K562 (cell line): Measurements from ENCODE around the gene ASS1. TPM values are rescaled to one million over a fixed set of nuclear protein-coding genes. Genes with fewer than 3 reads are reported as not detected.

ENCODE experiments used
- ATF1 ChIP-seq, 2 experiments: fragments of 450-650 bp in 1 of 2; IDR thresholded peaks; 2 replicates each; pipeline ENCODE4 v1.6.1; 2016; ENCODE audit warnings: missing compliant biosample characterization in 1 of 2, missing genetic modification characterization in 1 of 2
- BHLHE40 ChIP-seq: IDR thresholded peaks from 2 replicates; pipeline ENCODE4 v1.6.1; 2011; ENCODE audit warnings: low read length, improper control_type of control experiment
- BRF1 ChIP-seq: IDR thresholded peaks from 3 replicates; pipeline ENCODE4 v1.6.1; 2011; ENCODE audit warnings: borderline replicate concordance, mild to moderate bottlenecking; ENCODE audit not compliant: insufficient read length; ENCODE audit errors: extremely low read depth
- CBFA2T3 ChIP-seq: fragments of 450-650 bp; IDR thresholded peaks from 2 replicates; pipeline ENCODE4 v1.6.1; 2017
- CREB1 ChIP-seq, 2 experiments: sonication (generic) in 1 of 2; formaldehyde crosslinking in 1 of 2; IDR thresholded peaks; 2 replicates each; pipeline versions ENCODE4 v1.6.1 to v1.8.0; 2012 to 2022; ENCODE audit warnings: inconsistent platforms in 1 of 2, mild to moderate bottlenecking in 1 of 2, missing genetic modification reagents in 1 of 2, moderate library complexity in 1 of 2
- CREM ChIP-seq: IDR thresholded peaks from 2 replicates; pipeline ENCODE4 v1.6.1; 2014; ENCODE audit warnings: antibody characterized with exemption, low read depth
- CXXC5 ChIP-seq: fragments of 250-450 bp; sonication (Bioruptor Pico); IDR thresholded peaks from 2 replicates; pipeline ENCODE4 v1.8.0; 2022; ENCODE audit warnings: inconsistent platforms, mild to moderate bottlenecking, moderate library complexity
- FOSL1 ChIP-seq: fragments of 200-800 bp; sonication (Bioruptor generic); conservative IDR thresholded peaks from 2 replicates; pipeline ENCODE4 v1.6.1; 2016; ENCODE audit warnings: missing genetic modification characterization, missing compliant biosample characterization
- GATAD2A ChIP-seq: fragments of 450-650 bp; IDR thresholded peaks from 2 replicates; pipeline ENCODE4 v1.6.1; 2017
- HNRNPLL ChIP-seq: fragments of 200-400 bp; formaldehyde crosslinking; IDR thresholded peaks from 2 replicates; pipeline ENCODE4 v1.6.1; 2017; ENCODE audit warnings: low read length, low read depth, mild to moderate bottlenecking; ENCODE audit not compliant: poor library complexity, severe bottlenecking
- MYNN ChIP-seq, 2 experiments: sonication (generic); formaldehyde crosslinking in 1 of 2; IDR thresholded peaks; 2 replicates each; pipeline versions ENCODE4 v1.5.0 to v1.6.1; 2016 to 2020; ENCODE audit warnings: antibody characterized with exemption in 1 of 2, missing genetic modification reagents in 1 of 2
- PHF20 ChIP-seq: fragments of 450-650 bp; IDR thresholded peaks from 2 replicates; pipeline ENCODE4 v1.6.1; 2018; ENCODE audit not compliant: partially characterized antibody
- PML ChIP-seq: IDR thresholded peaks from 2 replicates; pipeline ENCODE4 v1.6.1; 2012; ENCODE audit warnings: low read length, inconsistent platforms
- RAD21 ChIP-seq, 2 experiments: fragments of 250-450 bp in 1 of 2; fragments of 450-650 bp in 1 of 2; sonication (Bioruptor Pico) in 1 of 2; formaldehyde crosslinking in 1 of 2; IDR thresholded peaks in 1 of 2; conservative IDR thresholded peaks in 1 of 2; 2 replicates each; pipeline versions ENCODE4 v1.4.0 to v1.8.0; 2020 to 2022; ENCODE audit warnings: mild to moderate bottlenecking in 2 of 2, moderate library complexity in 1 of 2
- RCOR1 ChIP-seq, 2 experiments: IDR thresholded peaks; 2 replicates each; pipeline ENCODE4 v1.6.1; 2012; ENCODE audit warnings: low read depth in 2 of 2, low read length in 2 of 2, borderline replicate concordance in 1 of 2, improper control_type of control experiment in 1 of 2
- SP1 ChIP-seq: sonication (generic); formaldehyde crosslinking; IDR thresholded peaks from 2 replicates; pipeline ENCODE4 v1.8.1; 2022; ENCODE audit warnings: mild to moderate bottlenecking, missing genetic modification reagents
- TAL1 ChIP-seq: fragments of 450-650 bp; IDR thresholded peaks from 2 replicates; pipeline ENCODE4 v1.6.1; 2016; ENCODE audit warnings: mild to moderate bottlenecking
- TBP ChIP-seq: optimal IDR thresholded peaks from 2 replicates; pipeline ENCODE3; 2011; ENCODE audit warnings: low read depth, low read length, improper control_type of control experiment
- TCF7L2 ChIP-seq: fragments of 150-350 bp; IDR thresholded peaks from 2 replicates; pipeline ENCODE4 v1.6.1; 2016; ENCODE audit warnings: low read depth, mild to moderate bottlenecking, low read length, moderate library complexity
- TEAD1 ChIP-seq, 2 experiments: fragments of 450-650 bp in 1 of 2; sonication (generic) in 1 of 2; formaldehyde crosslinking; IDR thresholded peaks; 2 replicates each; pipeline versions ENCODE4 v1.4.0 to v1.8.0; 2020 to 2022; ENCODE audit warnings: mild to moderate bottlenecking in 2 of 2, missing genetic modification reagents in 1 of 2
- THAP12 ChIP-seq: fragments of 250-450 bp; sonication (Bioruptor Pico); IDR thresholded peaks from 2 replicates; pipeline ENCODE4 v1.9.0; 2021; ENCODE audit warnings: mild to moderate bottlenecking, inconsistent platforms
- TRIM24 ChIP-seq, 2 experiments: fragments of 450-650 bp; IDR thresholded peaks; 2 replicates each; pipeline ENCODE4 v1.6.1; 2016
- ZFX ChIP-seq: sonication (generic); formaldehyde crosslinking; IDR thresholded peaks from 2 replicates; pipeline ENCODE4 v1.8.0; 2022; ENCODE audit warnings: mild to moderate bottlenecking, missing genetic modification reagents, moderate library complexity
- polyA plus RNA-seq, 8 experiments: library from polyadenylated mRNA; depleted of rRNA in 4 of 8; stranded (reverse) in 5 of 8; unstranded in 3 of 8; fragments of >200 nt; fragmentation: Nextera tagmentation in 2 of 8; fragmentation: Illumina TruSeq in 1 of 8; extraction: Ambion mirVana in 2 of 8; extraction: Trizol in 1 of 8; gene quantifications; 2 replicates each; pipeline versions ENCODE4 v1.2.1 to v1.2.3, GENCODE V29; 2011 to 2014; ENCODE audit warnings: inconsistent platforms in 1 of 8, missing spikeins in 1 of 8
- total RNA-seq, 7 experiments: library from RNA; depleted of rRNA in 6 of 7; stranded (reverse); fragments of >200 nt in 6 of 7; fragmentation: Illumina TruSeq in 2 of 7; extraction: Trizol in 2 of 7; gene quantifications; 2 replicates each; pipeline versions ENCODE4 v1.2.1 to v1.2.3, GENCODE V29; 2011 to 2021; ENCODE audit warnings: low replicate concordance in 1 of 7
- TF ChIP-seq, protein P1 (sequence below): fragments of 450-650 bp; formaldehyde crosslinking; IDR thresholded peaks from 2 replicates; pipeline ENCODE4 v1.4.0; 2022; ENCODE audit warnings: mild to moderate bottlenecking, moderate library complexity

Gene ASS1
- total and polyA plus RNA-seq, 9 of the 15 experiments (the other 6 are each of a cell fraction or from before 2014, with no cell fraction given) = 1.5 to 5.7 (median 3.7) TPM

DNA sequence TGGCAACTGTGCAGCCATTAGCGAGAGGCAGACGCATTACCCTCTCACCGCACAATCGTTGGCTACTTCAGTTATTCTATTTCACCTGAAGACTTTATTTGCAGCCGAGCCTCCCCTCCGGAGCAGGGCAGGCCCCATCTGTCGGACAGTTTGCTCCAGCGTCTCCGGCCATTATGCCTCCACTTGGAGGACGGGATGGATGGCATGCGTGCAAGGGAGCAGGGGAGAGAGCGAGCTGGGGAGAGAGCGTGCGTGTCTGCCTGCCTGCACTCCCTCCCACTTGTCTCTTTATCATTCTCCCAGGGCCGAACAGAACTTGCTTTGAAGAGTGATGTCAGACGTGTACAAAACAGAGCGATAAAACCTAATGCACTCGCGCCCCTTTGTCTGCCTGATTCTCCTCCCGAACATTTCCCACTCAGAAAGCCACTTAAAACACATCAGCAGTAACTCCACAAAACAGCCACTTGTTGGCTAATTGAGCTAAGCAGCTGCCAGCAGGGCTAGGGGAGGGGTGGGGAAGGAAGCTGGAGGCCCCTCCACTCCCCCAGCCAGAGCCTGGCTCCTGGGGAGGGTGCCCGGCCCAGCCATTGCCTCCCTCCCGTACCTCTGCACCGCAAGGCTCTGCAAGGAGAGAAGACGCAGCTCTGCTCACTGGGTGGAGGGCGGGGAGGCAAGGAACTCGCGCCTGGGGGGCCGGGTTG lies 91.2 kb downstream of the ASS1 start (continued):
- TF ChIP-seq RAD21 (CRISPR knock-in tag; conservative IDR thresholded peaks at IDR 0.05 in 1 of 2, IDR thresholded peaks at IDR 0.05 in 1 of 2) = 0 out of 4 replicates have a peak, but pooled peaks of 1 of the 2 experiments have one; percentile 6
- TF ChIP-seq PML = peak; percentile 61; the same call in 1 of the 2 replicates
- peak; percentile 41; the same call in 1 of the 2 replicates for TF ChIP-seq GATAD2A
- TF ChIP-seq CREM = peak; percentile 87
- peak; percentile 26 for TF ChIP-seq HNRNPLL
- TF ChIP-seq ATF1 (CRISPR knock-in tag; IDR thresholded peaks at IDR 0.05) = no peak
- TF ChIP-seq ATF1 (tag; IDR thresholded peaks at IDR 0.05) = peak; percentile 77
- peak; percentile 48 for TF ChIP-seq TBP
- peak; percentile 84 for TF ChIP-seq CXXC5 (CRISPR knock-in tag)
- TF ChIP-seq CREB1 (IDR thresholded peaks at IDR 0.05) = peak; percentile 49; the same call in 1 of the 2 replicates
- TF ChIP-seq CREB1 (CRISPR knock-in tag; IDR thresholded peaks at IDR 0.05) = peak; percentile 13; the same call in 1 of the 2 replicates
- peak; percentile 47; the same call in 1 of the 2 replicates for TF ChIP-seq MYNN (IDR thresholded peaks at IDR 0.05)
- TF ChIP-seq MYNN (CRISPR knock-in tag; IDR thresholded peaks at IDR 0.05) = no peak
- TF ChIP-seq TEAD1 (CRISPR knock-in tag; IDR thresholded peaks at IDR 0.05) = no peak
- TF ChIP-seq ZFX (CRISPR knock-in tag) = peak; percentile 33
- no peak for TF ChIP-seq THAP12 (CRISPR knock-in tag)
- TF ChIP-seq BRF1 = no peak
- peak; percentile 77 for TF ChIP-seq TAL1
- TF ChIP-seq SP1 = peak; percentile 57; the same call in 1 of the 2 replicates
- peak; percentile 92 for TF ChIP-seq CBFA2T3
- no peak for TF ChIP-seq PHF20
- peak; percentile 42 to 63; a peak in 3 of 4 replicates for TF ChIP-seq TRIM24 (IDR thresholded peaks at IDR 0.05)
- TF ChIP-seq FOSL1 (tag) = peak; percentile 57
- TF ChIP-seq RCOR1 (IDR thresholded peaks at IDR 0.05; ENCODE audit: borderline replicate concordance in 1 of 2, low read depth in 2 of 2, low read length in 2 of 2) = peak in 1 of 2 experiments; percentile 42; a peak in 1 of 4 replicates
- peak; percentile 80 for TF ChIP-seq BHLHE40
- TF ChIP-seq TCF7L2 = no peak
- TF ChIP-seq, protein P1, sequence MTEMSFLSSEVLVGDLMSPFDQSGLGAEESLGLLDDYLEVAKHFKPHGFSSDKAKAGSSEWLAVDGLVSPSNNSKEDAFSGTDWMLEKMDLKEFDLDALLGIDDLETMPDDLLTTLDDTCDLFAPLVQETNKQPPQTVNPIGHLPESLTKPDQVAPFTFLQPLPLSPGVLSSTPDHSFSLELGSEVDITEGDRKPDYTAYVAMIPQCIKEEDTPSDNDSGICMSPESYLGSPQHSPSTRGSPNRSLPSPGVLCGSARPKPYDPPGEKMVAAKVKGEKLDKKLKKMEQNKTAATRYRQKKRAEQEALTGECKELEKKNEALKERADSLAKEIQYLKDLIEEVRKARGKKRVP (CRISPR knock-in tag) = no peak
